B cell (primary cell): ENCODE measurements around the gene XPNPEP2. TPM values are rescaled to one million over a fixed set of nuclear protein-coding genes. Genes with fewer than 3 reads are reported as not detected.

Source experiments
- ATAC-seq: fragments of 200-7000 bp; cut with Tn5 transposase; one replicate; pipeline ENCODE4 v1.10.0; 2021; ENCODE audit warnings: low read depth, mild to moderate bottlenecking, moderate number of reproducible peaks, moderate library complexity
- CTCF ChIA-PET: fragments of 350-600 bp; sonication (Branson Sonifier 250); formaldehyde crosslinking; loops from one replicate; lab custom pipeline; 2021; ENCODE audit warnings: antibody characterized with exemption, inconsistent platforms; lab: Charles Lee
- POLR2A ChIA-PET: fragments of 350-600 bp; sonication (Branson Sonifier 250); formaldehyde crosslinking; loops from one replicate; lab custom pipeline; 2021; ENCODE audit warnings: antibody characterized with exemption; lab: Charles Lee
- DNase-seq: peaks from one replicate; pipeline ENCODE4 v3.0.0; 2013
- H2AFZ ChIP-seq: 2 replicates; pipeline ENCODE4 v1.6.1; 2012; ENCODE audit warnings: mild to moderate bottlenecking, low read depth, low read length; ENCODE audit not compliant: insufficient read depth, poor library complexity, severe bottlenecking
- H3K27ac ChIP-seq, 2 donors: 1 replicate in 1 of 2; 2 replicates in 1 of 2; pipeline ENCODE4 v1.5.1; 2012 to 2013; ENCODE audit warnings: low read length in 2 of 2, mild to moderate bottlenecking in 2 of 2, moderate library complexity in 1 of 2
- H3K27me3 ChIP-seq, 4 experiments: fragments of 200-600 bp in 1 of 4; sonication (generic) in 1 of 4; replicated peaks in 1 of 4; 1 replicate in 2 of 4; 2 replicates in 2 of 4; pipeline versions ENCODE4 v1.6.1 to v1.7.0; 2013 to 2016; ENCODE audit warnings: low read length in 3 of 4, mild to moderate bottlenecking in 2 of 4, mixed read lengths in 1 of 4, moderate library complexity in 1 of 4; ENCODE audit not compliant: insufficient read depth in 4 of 4, control insufficient read depth in 3 of 4; ENCODE audit errors: control extremely low read depth in 1 of 4
- H3K36me3 ChIP-seq, 2 experiments: replicated peaks in 1 of 2; 1 replicate in 1 of 2; 2 replicates in 1 of 2; pipeline versions ENCODE4 v1.6.1 to v1.7.1; 2013; ENCODE audit warnings: low read length in 1 of 2; ENCODE audit not compliant: insufficient read depth in 2 of 2, control insufficient read depth in 1 of 2; ENCODE audit errors: control extremely low read depth in 1 of 2, extremely low read depth in 1 of 2
- H3K4me1 ChIP-seq, 2 donors: fragments of 200-600 bp in 1 of 2; sonication (generic) in 1 of 2; 1 replicate in 1 of 2; 2 replicates in 1 of 2; pipeline versions ENCODE4 v1.5.1 to v1.6.1; 2013 to 2017; ENCODE audit warnings: low read length in 2 of 2; ENCODE audit not compliant: control insufficient read depth in 2 of 2, insufficient read depth in 2 of 2
- H3K4me2 ChIP-seq: replicated peaks from 2 replicates; pipeline ENCODE3; 2012; ENCODE audit warnings: mild to moderate bottlenecking, low read depth, low read length; ENCODE audit not compliant: poor library complexity, severe bottlenecking
- H3K4me3 ChIP-seq, 5 experiments: fragments of 200-600 bp in 1 of 5; sonication (generic) in 1 of 5; 1 replicate in 3 of 5; 2 replicates in 2 of 5; pipeline versions ENCODE4 v1.5.1 to v1.7.0; 2011 to 2016; ENCODE audit warnings: low read length in 4 of 5, mild to moderate bottlenecking in 4 of 5, low read depth in 2 of 5, control low read depth in 1 of 5, moderate library complexity in 1 of 5; ENCODE audit not compliant: insufficient read depth in 1 of 5; ENCODE audit errors: control extremely low read depth in 1 of 5, extremely low read depth in 1 of 5
- H3K79me2 ChIP-seq: fragments of 200-600 bp; sonication (generic); one replicate; pipeline ENCODE4 v1.6.0; 2016; ENCODE audit warnings: low read length; ENCODE audit not compliant: control insufficient read depth, insufficient read depth
- H3K9ac ChIP-seq: fragments of 200-600 bp; sonication (generic); 2 replicates; pipeline ENCODE4 v1.6.1; 2017; ENCODE audit warnings: mild to moderate bottlenecking, low read length, moderate library complexity
- H3K9me3 ChIP-seq, 3 donors: one replicate each; pipeline versions ENCODE4 v1.6.1 to v1.7.1; 2013; ENCODE audit warnings: low read length in 2 of 3; ENCODE audit not compliant: control insufficient read depth in 2 of 3, insufficient read depth in 1 of 3; ENCODE audit errors: control extremely low read depth in 1 of 3
- H4K20me1 ChIP-seq: 2 replicates; pipeline ENCODE4 v1.6.0; 2012; ENCODE audit warnings: mild to moderate bottlenecking, low read length; ENCODE audit not compliant: insufficient read depth, control insufficient read depth, poor library complexity, severe bottlenecking
- H3K27ac Mint-ChIP-seq: one replicate; pipeline ENCODE4 v1.8.0; 2021; ENCODE audit warnings: mixed read lengths
- H3K27me3 Mint-ChIP-seq: one replicate; pipeline ENCODE4 v1.8.0; 2021; ENCODE audit warnings: mixed read lengths
- H3K4me1 Mint-ChIP-seq: one replicate; pipeline ENCODE4 v1.8.0; 2021; ENCODE audit warnings: mixed read lengths
- H3K4me3 Mint-ChIP-seq: one replicate; pipeline ENCODE4 v1.8.0; 2021; ENCODE audit warnings: mixed read lengths
- H3K9me3 Mint-ChIP-seq: one replicate; pipeline ENCODE4 v1.8.0; 2022; ENCODE audit warnings: mixed read lengths; ENCODE audit not compliant: insufficient read depth
- EZH2 ChIP-seq: IDR thresholded peaks from 2 replicates; pipeline ENCODE4 v1.6.1; 2012; ENCODE audit warnings: borderline replicate concordance, low read depth, mild to moderate bottlenecking, moderate library complexity, low read length; ENCODE audit not compliant: insufficient read depth, poor library complexity, severe bottlenecking
- WGBS: methylation state at CpG from one replicate; pipeline ENCODE4 v1.1.5; 2013; ENCODE audit warnings: missing lambda C conversion rate; ENCODE audit not compliant: insufficient coverage; 5-methylcytosine and 5-hydroxymethylcytosine counted together
- intact Hi-C: fragments of 100-400 bp; cut with micrococcal nuclease; formaldehyde crosslinking; loops from one replicate; pipeline ENCODE4 v1.10.0; 2022
- polyA plus RNA-seq: library from polyadenylated mRNA; depleted of rRNA; stranded (reverse); fragments of >200 nt; gene quantifications from 2 replicates; pipeline ENCODE4 v1.2.3, GENCODE V29; 2012
- total RNA-seq, 2 donors: library from RNA; stranded (reverse); fragments of 120-200 nt in 1 of 2; gene quantifications; 1 replicate in 1 of 2; 2 replicates in 1 of 2; pipeline versions ENCODE4 v1.2.3 to v1.2.4, GENCODE V29; 2013 to 2022
- TF ChIP-seq, protein P1 (sequence below): fragments of 200-600 bp; IDR thresholded peaks from one replicate; pipeline ENCODE4 v1.8.0; 2022; ENCODE audit warnings: antibody characterized with exemption, mild to moderate bottlenecking

Gene XPNPEP2
- total and polyA plus RNA-seq, 2 donors (not counting 1 experiment from before 2014, with no cell fraction given), result 0.31 TPM; not detected in 1

DNA sequence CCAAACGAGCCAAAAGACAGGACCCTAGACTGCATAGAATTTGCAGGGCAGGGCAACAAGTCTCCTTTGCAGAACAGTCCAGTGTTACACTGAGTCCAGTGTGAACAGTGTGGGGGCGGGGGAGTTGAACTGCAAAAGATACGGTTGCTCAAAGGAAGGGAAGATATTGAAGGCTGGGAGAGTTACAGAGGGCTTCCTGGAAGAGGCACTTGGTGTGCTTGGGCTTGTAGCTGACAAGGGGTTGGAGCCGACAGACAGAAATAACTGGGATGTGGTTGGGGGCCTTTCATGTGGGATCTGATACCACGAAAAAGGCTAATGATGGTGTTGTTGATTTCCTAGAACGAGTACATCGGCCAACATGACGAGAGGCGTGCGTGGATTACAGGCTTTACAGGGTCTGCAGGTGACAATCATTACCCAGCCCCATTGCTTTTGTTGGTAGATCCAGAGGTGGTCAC, 6.1 kb downstream of the XPNPEP2 start:
- no peak overlapping the region for H3K4me3 Mint-ChIP-seq
- no peak for ATAC-seq
- H3K27ac ChIP-seq, result no peak overlapping the region
- H3K36me3 ChIP-seq, result no peaks in the 10 kb centered on the region
- H3K27me3 ChIP-seq, result no peaks in the 10 kb centered on the region
- intact Hi-C loops, result no loop called here
- WGBS, result 66% methylated on average over 8 of the region's 10 CpGs
- TF ChIP-seq, protein P1, sequence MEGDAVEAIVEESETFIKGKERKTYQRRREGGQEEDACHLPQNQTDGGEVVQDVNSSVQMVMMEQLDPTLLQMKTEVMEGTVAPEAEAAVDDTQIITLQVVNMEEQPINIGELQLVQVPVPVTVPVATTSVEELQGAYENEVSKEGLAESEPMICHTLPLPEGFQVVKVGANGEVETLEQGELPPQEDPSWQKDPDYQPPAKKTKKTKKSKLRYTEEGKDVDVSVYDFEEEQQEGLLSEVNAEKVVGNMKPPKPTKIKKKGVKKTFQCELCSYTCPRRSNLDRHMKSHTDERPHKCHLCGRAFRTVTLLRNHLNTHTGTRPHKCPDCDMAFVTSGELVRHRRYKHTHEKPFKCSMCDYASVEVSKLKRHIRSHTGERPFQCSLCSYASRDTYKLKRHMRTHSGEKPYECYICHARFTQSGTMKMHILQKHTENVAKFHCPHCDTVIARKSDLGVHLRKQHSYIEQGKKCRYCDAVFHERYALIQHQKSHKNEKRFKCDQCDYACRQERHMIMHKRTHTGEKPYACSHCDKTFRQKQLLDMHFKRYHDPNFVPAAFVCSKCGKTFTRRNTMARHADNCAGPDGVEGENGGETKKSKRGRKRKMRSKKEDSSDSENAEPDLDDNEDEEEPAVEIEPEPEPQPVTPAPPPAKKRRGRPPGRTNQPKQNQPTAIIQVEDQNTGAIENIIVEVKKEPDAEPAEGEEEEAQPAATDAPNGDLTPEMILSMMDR, result no peak
- no peak for TF ChIP-seq EZH2
- H3K4me1 ChIP-seq, result peaks cover 8 to 10% of the 10 kb centered on the region in 2 donors
- H3K4me3 ChIP-seq, result no peak overlapping the region
- ChIA-PET POLR2A (no interaction called here), CTCF (no interaction called here)
- H3K4me1 Mint-ChIP-seq, result peaks cover 10% of the 10 kb centered on the region
- no peaks in the 10 kb centered on the region for H3K79me2 ChIP-seq
- no peak overlapping the region for H2AFZ ChIP-seq
- H4K20me1 ChIP-seq, result no peaks in the 10 kb centered on the region
- H3K9ac ChIP-seq, result no peak overlapping the region
- H3K27ac Mint-ChIP-seq, result no peak overlapping the region
- no peaks in the 10 kb centered on the region for H3K9me3 Mint-ChIP-seq
- no peak overlapping the region for H3K4me2 ChIP-seq
- no peaks in the 10 kb centered on the region for H3K27me3 Mint-ChIP-seq
- no peaks in the 10 kb centered on the region for H3K9me3 ChIP-seq
- DNase-seq, result no peak

- Histone ChIP-seq H3K36me3 (no peaks in the 10 kb centered on the region), H3K27me3 (no peaks in the 10 kb centered on the region), H3K9me3 (no peaks in the 10 kb centered on the region), H3K4me1 (peaks cover 8 to 10% of the 10 kb centered on the region in 2 donors), H3K79me2 (no peaks in the 10 kb centered on the region), H3K4me3 (no peak overlapping the region), H3K27ac (no peak overlapping the region), H3K9ac (no peak overlapping the region), H2AFZ (no peak overlapping the region), H4K20me1 (no peaks in the 10 kb centered on the region), H3K4me2 (no peak overlapping the region)
- ATAC-seq (no peak), DNase-seq (no peak)
- Mint-ChIP-seq H3K9me3 (no peaks in the 10 kb centered on the region), H3K27me3 (no peaks in the 10 kb centered on the region), H3K4me3 (no peak overlapping the region), H3K4me1 (peaks cover 6% of the 10 kb centered on the region), H3K27ac (no peak overlapping the region)
- ChIA-PET CTCF (interaction anchor here (0.7 to 1.2 kb wide), 3 partner anchors 9 to 43 kb away, joined by 3 read pairs; no protein-coding TSS in a partner anchor), POLR2A (interaction anchor here (0.6 kb wide), 1 partner anchor 68 kb away, joined by 3 read pairs; no protein-coding TSS in a partner anchor)
- TF ChIP-seq, protein P1, result no peak
- no peak for TF ChIP-seq EZH2
- intact Hi-C loops, result no loop called here
- WGBS, result no CpG with 5 or more reads among the region's 7 CpGs
These were observed 8.0 kb downstream of the XPNPEP2 start for GRCh38 chrX:129746557-129747470.
